ENCODE results near the gene TIRAP. TPM values are rescaled to one million over a fixed set of nuclear protein-coding genes. Genes with fewer than 3 reads are reported as not detected.

TIRAP gene
- total and polyA plus RNA-seq, 2 of the 8 experiments (the other 6 are each of a cell fraction or from before 2014, with no cell fraction given): 5.3 TPM

GRCh38 chr11:126303623-126304456 lies 20.9 kb downstream of the TIRAP start, which contains the start of gene DCPS (continued):
- TF ChIP-seq USF2 (IDR thresholded peaks at IDR 0.05; ENCODE audit: low read length): no peak
- TF ChIP-seq SP2 (IDR thresholded peaks at IDR 0.05; ENCODE audit: low read length): no peak
- peak in 1 of 2 experiments; percentile 82; a peak in 2 of 4 replicates for TF ChIP-seq SIN3A (conservative IDR thresholded peaks at IDR 0.05 in 1 of 2, IDR thresholded peaks at IDR 0.05 in 1 of 2; ENCODE audit: low read depth in 1 of 2, low read length in 2 of 2)
- no peak for TF ChIP-seq SAP30 (IDR thresholded peaks at IDR 0.05; ENCODE audit: insufficient read depth, insufficient replicate concordance, low read length)
- TF ChIP-seq CREB1 (IDR thresholded peaks at IDR 0.05): no peak
- peak; percentile 97 for TF ChIP-seq TAF1 (IDR thresholded peaks at IDR 0.05; ENCODE audit: low read depth, low read length)
- peak; percentile 84 for TF ChIP-seq E2F6 (IDR thresholded peaks at IDR 0.05)
- no peak; the same call in 1 of the 2 replicates for TF ChIP-seq RBBP5 (IDR thresholded peaks at IDR 0.05; ENCODE audit: borderline replicate concordance, low read depth, low read length)
- no peak for TF ChIP-seq CHD1 (IDR thresholded peaks at IDR 0.05; ENCODE audit: low read depth, low read length)

Data from H1 (cell line).